Stimulated activated naive CD8-positive, alpha-beta T cell treated with anti-CD3 and anti-CD28 coated beads, Interleukin-15, Interleukin-2, amounts not matched to agents 100 ng/mL and 50 ng/mL, for 24 hours (primary cell): ENCODE data around the gene COX6A2.

Experiments
- H3K27ac Mint-ChIP-seq: one replicate; pipeline ENCODE4 v1.8.0; 2021; ENCODE audit warnings: mild to moderate bottlenecking, mixed read lengths
- H3K27me3 Mint-ChIP-seq: one replicate; pipeline ENCODE4 v1.8.0; 2021; ENCODE audit warnings: mixed read lengths
- H3K36me3 Mint-ChIP-seq: one replicate; pipeline ENCODE4 v1.8.0; 2021; ENCODE audit warnings: low read depth, mixed read lengths
- H3K4me1 Mint-ChIP-seq: one replicate; pipeline ENCODE4 v1.8.0; 2021; ENCODE audit warnings: low read depth, mixed read lengths
- H3K4me3 Mint-ChIP-seq: one replicate; pipeline ENCODE4 v1.8.0; 2021; ENCODE audit warnings: mild to moderate bottlenecking, mixed read lengths
- H3K9me3 Mint-ChIP-seq: one replicate; pipeline ENCODE4 v1.8.0; 2021; ENCODE audit warnings: mixed read lengths

Gene COX6A2

DNA sequence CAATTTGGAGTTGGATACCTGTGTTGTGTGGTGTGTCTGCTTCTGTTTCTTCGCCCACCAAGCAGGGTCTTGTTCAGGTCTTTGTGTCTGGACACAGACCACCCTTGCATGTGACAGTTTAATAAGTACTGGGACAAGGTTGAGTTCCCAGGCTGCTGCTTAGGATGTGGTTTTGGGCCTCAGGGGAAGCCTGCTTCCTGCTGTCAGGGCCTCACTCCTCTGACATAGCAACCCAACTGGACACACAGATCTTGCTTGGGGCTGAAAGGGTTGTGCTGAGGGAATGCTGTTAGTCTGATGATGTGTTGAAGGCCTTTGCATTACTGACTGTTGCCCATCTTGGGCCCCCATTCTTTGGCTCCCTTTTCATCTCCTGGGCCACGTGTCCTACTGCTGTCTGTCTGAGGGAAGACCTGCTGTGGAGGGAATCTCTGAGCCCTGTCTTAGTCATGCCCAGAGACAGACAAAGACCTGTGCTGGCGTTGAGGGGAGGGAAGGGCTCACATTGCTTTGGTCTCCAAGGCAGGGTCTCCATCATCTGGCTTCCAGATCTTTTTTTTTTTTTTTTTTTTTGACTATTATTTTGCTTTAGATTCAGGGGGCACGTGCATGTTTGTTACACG, 39.1 kb upstream of the COX6A2 start:
- Mint-ChIP-seq H3K27ac (peak overlapping the region; percentile 49), H3K36me3 (peaks cover 34% of the 10 kb centered on the region), H3K4me1 (peaks cover 8% of the 10 kb centered on the region), H3K27me3 (peaks cover 14% of the 10 kb centered on the region), H3K4me3 (no peak overlapping the region), H3K9me3 (no peaks in the 10 kb centered on the region)

- H3K27me3 Mint-ChIP-seq: peaks cover 11% of the 10 kb centered on the region
- no peak overlapping the region for H3K4me3 Mint-ChIP-seq
- no peaks in the 10 kb centered on the region for H3K9me3 Mint-ChIP-seq
- peaks cover 8% of the 10 kb centered on the region for H3K4me1 Mint-ChIP-seq
- peaks cover 34% of the 10 kb centered on the region for H3K36me3 Mint-ChIP-seq
- H3K27ac Mint-ChIP-seq: peak overlapping the region; percentile 49
These were observed 38.3 kb upstream of the COX6A2 start for GRCh38 chr16:31466381-31466841.

GRCh38 chr16:31465788-31466370, 37.7 kb upstream of the COX6A2 start:
- Mint-ChIP-seq H3K4me3 (no peak overlapping the region), H3K27me3 (peaks cover 5% of the 10 kb centered on the region), H3K36me3 (peaks cover 34% of the 10 kb centered on the region), H3K27ac (no peak overlapping the region), H3K4me1 (peaks cover 14% of the 10 kb centered on the region), H3K9me3 (no peaks in the 10 kb centered on the region)

DNA sequence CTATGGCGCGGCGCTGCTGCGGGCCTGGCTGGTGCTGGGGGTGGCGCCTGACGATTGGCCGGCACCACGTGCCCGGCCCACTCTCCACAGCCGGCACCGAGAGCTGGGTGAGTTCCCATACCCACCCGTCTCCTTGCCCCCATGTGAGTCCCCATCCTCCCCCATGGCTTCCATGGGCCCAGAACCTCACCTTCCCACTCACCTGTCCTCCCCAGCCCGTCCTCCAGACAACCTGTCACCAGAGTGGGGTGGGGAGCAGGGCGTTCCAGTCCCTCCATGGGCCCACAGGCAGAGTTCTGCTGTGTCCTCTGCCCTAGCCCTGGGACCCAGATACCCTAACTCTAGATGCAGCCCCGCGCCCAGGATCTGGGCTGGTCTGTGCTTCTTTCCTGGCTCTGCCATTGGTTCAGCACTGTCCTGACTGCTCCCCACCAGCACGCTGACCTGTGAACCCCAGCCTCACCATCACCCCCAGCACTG, 36.7 kb upstream of the COX6A2 start:
- Mint-ChIP-seq H3K36me3 (peaks cover 34% of the 10 kb centered on the region), H3K4me3 (no peak overlapping the region), H3K27ac (no peak overlapping the region), H3K27me3 (no peaks in the 10 kb centered on the region), H3K9me3 (no peaks in the 10 kb centered on the region), H3K4me1 (peaks cover 24% of the 10 kb centered on the region)

DNA sequence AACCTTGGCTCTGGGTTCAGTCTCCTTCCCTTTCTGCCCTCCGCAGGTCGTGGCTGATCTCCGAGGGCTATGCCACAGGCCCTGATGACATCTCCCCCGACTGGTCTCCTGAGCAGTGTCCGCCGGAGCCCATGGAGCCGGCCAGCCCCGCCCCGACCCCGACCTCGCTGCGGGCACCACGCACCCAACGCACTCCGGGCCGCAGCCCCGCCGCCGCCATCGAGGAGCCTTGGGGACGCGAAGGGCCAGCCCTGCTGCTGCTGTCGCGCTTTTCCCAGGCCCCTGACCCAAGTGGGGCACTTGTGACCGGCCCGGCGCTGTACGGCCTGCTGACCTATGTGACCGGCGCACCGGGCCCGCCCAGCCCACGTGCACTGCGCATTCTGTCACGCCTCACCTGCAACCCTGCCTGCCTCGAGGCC, 36.2 kb upstream of the COX6A2 start:
- no peak overlapping the region for H3K27ac Mint-ChIP-seq
- H3K4me1 Mint-ChIP-seq: peaks cover 24% of the 10 kb centered on the region
- no peaks in the 10 kb centered on the region for H3K9me3 Mint-ChIP-seq
- H3K36me3 Mint-ChIP-seq: peaks cover 34% of the 10 kb centered on the region
- H3K27me3 Mint-ChIP-seq: no peaks in the 10 kb centered on the region
- no peak overlapping the region for H3K4me3 Mint-ChIP-seq

DNA sequence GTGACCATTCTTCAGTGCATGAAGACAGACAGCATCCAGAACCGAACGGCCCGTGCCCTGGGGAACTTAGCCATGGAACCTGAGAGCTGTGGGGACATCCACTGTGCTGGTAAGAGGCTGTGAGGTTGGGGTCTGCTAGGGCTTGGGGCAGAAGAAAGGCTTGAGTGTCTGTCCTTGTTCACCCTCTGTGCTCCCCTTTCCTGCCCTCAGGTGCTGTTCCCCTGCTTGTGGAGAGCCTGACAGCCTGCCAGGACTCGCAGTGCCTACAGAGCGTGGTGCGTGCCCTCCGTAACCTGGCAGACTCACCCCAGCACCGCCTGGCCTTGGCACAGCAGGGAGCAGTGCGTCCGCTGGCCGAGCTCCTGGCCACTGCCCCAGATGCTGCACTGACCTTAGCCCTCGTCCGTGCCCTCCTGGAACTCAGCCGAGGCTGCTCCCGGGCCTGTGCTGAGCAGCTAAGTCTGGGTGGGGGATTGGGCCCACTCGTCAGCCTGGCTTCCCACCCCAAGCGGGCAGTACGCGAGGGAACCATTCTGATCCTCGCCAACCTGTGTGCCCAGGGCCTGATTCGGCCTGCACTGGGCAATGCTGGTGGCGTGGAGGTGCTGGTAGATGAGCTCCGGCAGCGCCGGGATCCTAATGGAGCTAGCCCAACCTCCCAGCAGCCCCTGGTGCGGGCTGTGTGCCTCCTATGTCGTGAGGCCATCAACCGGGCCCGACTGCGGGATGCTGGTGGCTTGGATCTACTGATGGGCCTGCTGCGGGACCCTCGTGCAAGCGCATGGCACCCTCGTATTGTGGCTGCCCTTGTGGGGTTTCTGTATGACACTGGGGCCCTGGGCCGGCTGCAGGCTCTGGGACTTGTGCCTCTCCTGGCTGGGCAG, 34.0 kb upstream of the COX6A2 start:
- H3K27ac Mint-ChIP-seq: no peak overlapping the region
- peaks cover 36% of the 10 kb centered on the region for H3K36me3 Mint-ChIP-seq
- H3K9me3 Mint-ChIP-seq: no peaks in the 10 kb centered on the region
- H3K4me3 Mint-ChIP-seq: no peak overlapping the region
- H3K27me3 Mint-ChIP-seq: no peaks in the 10 kb centered on the region
- H3K4me1 Mint-ChIP-seq: peaks cover 31% of the 10 kb centered on the region

- Mint-ChIP-seq H3K4me1 (peaks cover 34% of the 10 kb centered on the region), H3K27me3 (no peaks in the 10 kb centered on the region), H3K36me3 (peaks cover 30% of the 10 kb centered on the region), H3K9me3 (no peaks in the 10 kb centered on the region), H3K27ac (no peak overlapping the region), H3K4me3 (peak overlapping the region; percentile 5)
These were observed 33.2 kb upstream of the COX6A2 start for GRCh38 chr16:31461201-31461920.

DNA sequence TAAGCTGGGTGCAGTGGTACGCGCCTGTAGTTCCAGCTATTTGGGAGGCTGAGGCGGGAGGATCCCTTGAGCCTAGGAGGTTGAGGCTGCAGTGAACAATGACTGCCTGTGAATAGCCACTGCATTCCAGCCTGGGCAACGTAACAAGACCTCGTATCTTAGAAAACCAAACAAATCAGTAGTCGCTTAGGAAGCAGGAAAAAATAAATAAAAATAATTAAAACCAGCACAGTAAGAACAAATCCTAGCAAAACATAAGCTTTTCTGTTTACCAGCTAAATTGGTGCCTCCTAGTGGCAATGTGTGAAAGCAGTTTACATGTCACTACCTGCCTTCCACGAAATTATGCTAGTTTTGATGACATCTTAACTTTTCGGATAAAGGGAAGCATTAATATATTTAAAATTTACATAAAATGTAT, 32.4 kb upstream of the COX6A2 start:
- Mint-ChIP-seq H3K36me3 (peaks cover 29% of the 10 kb centered on the region), H3K27me3 (no peaks in the 10 kb centered on the region), H3K4me3 (peak overlapping the region; percentile 87), H3K4me1 (peaks cover 41% of the 10 kb centered on the region), H3K27ac (no peak overlapping the region), H3K9me3 (no peaks in the 10 kb centered on the region)

DNA sequence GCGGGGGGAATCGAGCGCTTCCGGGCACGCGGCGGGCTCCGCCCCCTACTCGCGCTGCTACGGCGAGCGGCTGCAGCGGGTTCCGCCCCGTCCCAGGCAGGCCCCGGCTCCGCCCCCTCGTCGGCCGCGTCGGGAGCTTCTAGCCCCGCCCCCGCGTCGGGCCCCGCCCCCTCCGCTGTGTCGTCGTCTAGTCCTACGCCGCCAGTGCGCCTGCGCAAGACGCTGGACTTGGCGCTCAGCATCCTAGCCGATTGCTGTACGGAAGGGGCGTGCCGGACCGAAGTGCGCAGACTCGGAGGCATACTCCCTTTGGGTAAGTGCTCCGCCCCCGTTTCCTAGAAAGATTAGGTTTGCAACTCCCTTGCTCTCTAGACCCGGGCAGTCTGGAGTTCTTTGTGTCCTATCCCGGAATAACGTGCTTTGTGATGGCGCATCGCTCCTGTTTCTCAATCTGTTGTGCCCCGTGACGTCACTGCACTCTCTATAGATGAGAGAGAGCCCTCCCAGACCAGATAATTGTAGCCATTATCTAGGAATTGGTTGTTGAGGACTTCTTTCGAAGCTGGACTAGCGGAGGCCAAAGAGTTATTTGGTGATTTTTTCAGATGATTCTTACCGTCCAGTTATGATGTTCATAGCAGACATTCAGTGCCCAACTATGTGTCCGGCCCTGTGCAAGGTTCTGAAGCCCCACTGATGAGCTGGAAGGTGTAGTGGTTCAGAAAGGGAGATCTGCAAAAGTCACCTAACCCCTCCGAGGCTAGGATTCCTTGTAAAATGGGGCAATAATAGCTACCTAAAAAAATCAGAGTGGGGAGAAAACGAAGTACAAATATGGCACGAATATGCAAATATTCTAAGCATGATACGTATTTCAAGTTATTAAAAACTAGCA, 31.8 kb upstream of the COX6A2 start:
- Mint-ChIP-seq H3K9me3 (no peaks in the 10 kb centered on the region), H3K36me3 (peaks cover 29% of the 10 kb centered on the region), H3K27me3 (no peaks in the 10 kb centered on the region), H3K27ac (peak overlapping the region; percentile 94), H3K4me3 (peak overlapping the region; percentile 94), H3K4me1 (peaks cover 47% of the 10 kb centered on the region)

GRCh38 chr16:31458844-31459686, 30.9 kb upstream of the COX6A2 start, which contains the start of gene ARMC5:
Gene ARMC5, plus strand, starts transcription at chr16:31459501. Its CDS starts 24 bp downstream, at chr16:31459525.
- H3K36me3 Mint-ChIP-seq: peaks cover 27% of the 10 kb centered on the region
- H3K4me1 Mint-ChIP-seq: peaks cover 53% of the 10 kb centered on the region
- H3K27ac Mint-ChIP-seq: peak within 1 kb of the TSS; percentile 94
- no peaks in the 10 kb centered on the region for H3K27me3 Mint-ChIP-seq
- peak within 1 kb of the TSS; percentile 94 for H3K4me3 Mint-ChIP-seq
- H3K9me3 Mint-ChIP-seq: no peaks in the 10 kb centered on the region

DNA sequence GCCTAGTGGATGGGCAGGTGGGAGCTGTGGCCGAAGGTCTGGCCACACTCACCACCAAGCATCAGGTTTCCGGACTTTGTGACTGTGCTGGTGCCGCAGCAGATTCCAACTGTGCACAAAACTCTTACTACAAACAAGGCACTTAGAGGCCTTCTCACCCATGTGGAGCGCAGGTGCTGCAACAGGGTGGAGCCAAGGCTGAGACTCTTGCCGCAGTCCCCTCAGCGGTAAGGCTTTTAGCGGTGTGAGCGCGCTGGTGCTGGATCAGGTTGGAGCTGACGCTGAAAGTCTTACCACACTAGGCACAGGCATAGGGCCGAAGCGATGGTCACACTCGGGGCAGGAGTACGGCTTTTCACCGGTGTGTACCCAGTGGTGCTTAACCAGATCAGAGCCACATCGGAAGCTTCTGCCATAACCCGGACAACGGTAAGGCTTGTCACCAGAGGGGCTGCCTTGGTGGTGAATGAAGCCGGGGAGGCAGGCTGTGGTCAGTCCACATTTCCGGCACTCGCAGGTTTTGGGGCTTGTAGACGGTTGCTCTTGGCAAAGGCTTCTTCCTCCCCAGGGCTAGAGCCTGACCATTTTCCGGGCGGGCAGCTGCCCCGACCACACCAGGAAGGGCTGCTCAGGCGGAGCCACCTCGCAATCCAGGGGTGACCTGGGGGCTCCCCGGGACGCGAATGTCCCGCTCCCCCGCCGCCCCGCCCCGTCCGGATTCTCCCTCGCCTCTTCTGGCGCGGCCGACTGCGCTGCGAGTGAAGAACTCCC, 30.1 kb upstream of the COX6A2 start:
- Mint-ChIP-seq H3K36me3 (peaks cover 28% of the 10 kb centered on the region), H3K4me1 (peaks cover 61% of the 10 kb centered on the region)

GRCh38 chr16:31456988-31457360, 28.8 kb upstream of the COX6A2 start:
- H3K27me3 Mint-ChIP-seq: no peaks in the 10 kb centered on the region

More for the DNA sequence above, 30.1 kb upstream of the COX6A2 start:
- H3K4me3 Mint-ChIP-seq: peak overlapping the region; percentile 94
- H3K27ac Mint-ChIP-seq: peak overlapping the region; percentile 94
- no peaks in the 10 kb centered on the region for H3K27me3 Mint-ChIP-seq
- no peaks in the 10 kb centered on the region for H3K9me3 Mint-ChIP-seq

More at GRCh38 chr16:31456988-31457360, 28.8 kb upstream of the COX6A2 start:
- peak overlapping the region; percentile 94 for H3K4me3 Mint-ChIP-seq
- no peak overlapping the region for H3K27ac Mint-ChIP-seq
- peaks cover 24% of the 10 kb centered on the region for H3K36me3 Mint-ChIP-seq
- no peaks in the 10 kb centered on the region for H3K9me3 Mint-ChIP-seq
- H3K4me1 Mint-ChIP-seq: peaks cover 61% of the 10 kb centered on the region
